Measurements from ENCODE around the gene FGF8.

DNA sequence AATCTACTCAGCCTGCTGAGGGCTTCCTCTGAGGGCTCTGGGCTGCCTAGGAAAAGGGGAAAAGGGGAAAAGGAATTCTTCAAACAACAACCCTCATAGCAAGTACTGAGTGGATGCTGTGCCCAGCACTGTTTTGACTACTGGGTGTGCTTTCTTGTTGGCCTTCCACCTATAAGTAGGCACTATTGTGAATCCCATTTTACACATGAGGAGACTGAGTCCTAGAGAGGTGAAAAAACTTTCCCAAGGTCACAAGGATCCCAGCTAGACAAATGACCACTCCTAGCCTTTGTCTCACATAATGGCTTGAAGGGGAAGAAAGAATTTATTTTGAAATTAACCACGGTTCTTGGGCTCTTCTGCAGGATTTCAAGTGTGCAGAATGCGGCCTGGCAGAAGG, 17.1 kb downstream of the FGF8 start:
- TF ChIP-seq EZH2 (IDR thresholded peaks at IDR 0.05; ENCODE audit: low read depth): no peak
- TF ChIP-seq, protein P1, sequence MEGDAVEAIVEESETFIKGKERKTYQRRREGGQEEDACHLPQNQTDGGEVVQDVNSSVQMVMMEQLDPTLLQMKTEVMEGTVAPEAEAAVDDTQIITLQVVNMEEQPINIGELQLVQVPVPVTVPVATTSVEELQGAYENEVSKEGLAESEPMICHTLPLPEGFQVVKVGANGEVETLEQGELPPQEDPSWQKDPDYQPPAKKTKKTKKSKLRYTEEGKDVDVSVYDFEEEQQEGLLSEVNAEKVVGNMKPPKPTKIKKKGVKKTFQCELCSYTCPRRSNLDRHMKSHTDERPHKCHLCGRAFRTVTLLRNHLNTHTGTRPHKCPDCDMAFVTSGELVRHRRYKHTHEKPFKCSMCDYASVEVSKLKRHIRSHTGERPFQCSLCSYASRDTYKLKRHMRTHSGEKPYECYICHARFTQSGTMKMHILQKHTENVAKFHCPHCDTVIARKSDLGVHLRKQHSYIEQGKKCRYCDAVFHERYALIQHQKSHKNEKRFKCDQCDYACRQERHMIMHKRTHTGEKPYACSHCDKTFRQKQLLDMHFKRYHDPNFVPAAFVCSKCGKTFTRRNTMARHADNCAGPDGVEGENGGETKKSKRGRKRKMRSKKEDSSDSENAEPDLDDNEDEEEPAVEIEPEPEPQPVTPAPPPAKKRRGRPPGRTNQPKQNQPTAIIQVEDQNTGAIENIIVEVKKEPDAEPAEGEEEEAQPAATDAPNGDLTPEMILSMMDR (conservative IDR thresholded peaks at IDR 0.05): no peak
